Gastrocnemius medialis (tissue), 4 donors: ENCODE data around the gene DOLPP1.

ENCODE experiments used
- POLR2A ChIP-seq, 2 donors: fragments of 450-650 bp; IDR thresholded peaks; one replicate each; pipeline ENCODE4 v1.6.1; 2017; ENCODE audit warnings: antibody characterized with exemption in 2 of 2, mild to moderate bottlenecking in 2 of 2, moderate library complexity in 2 of 2
- TF ChIP-seq, protein P1 (sequence below), 5 experiments: fragments of 450-650 bp in 3 of 5; fragments of 200-600 bp in 2 of 5; sonication (generic) in 2 of 5; IDR thresholded peaks in 4 of 5; conservative IDR thresholded peaks in 1 of 5; 1 replicate in 4 of 5; 2 replicates in 1 of 5; pipeline ENCODE4 v1.5.1; 2016 to 2019; ENCODE audit warnings: antibody characterized with exemption in 5 of 5, mild to moderate bottlenecking in 3 of 5, moderate library complexity in 3 of 5

DNA sequence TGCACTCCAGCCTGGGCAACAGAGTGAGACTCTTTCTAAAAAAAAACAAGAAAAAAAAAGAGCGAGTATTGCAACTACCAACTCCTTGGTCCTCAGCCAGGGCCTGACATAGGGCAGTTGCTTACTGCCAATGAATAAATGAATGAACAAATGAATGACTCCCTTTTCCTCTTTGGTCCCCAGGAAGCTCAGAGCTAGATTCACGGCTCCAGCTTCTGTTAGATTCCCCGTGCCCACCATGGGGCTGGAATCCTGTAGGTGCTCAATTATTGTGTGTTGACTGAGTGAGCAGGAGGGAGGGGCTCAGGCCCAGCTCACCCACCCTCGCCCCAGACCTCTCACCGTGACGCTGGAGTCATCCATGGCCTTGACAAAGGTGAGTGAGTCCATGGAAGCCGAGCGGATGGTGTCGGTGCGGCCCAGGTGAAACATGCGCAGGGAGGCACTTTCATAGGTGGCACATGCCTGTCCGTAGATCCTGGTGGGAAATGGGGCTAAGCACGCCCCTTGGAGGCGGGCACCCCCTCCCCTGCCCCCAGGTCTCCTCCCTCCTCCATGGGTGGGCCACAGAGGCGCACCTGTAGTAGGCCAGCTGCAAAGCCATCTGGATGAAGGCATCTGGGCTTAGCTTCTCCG, 16.9 kb downstream of the DOLPP1 start:
- TF ChIP-seq, protein P1, sequence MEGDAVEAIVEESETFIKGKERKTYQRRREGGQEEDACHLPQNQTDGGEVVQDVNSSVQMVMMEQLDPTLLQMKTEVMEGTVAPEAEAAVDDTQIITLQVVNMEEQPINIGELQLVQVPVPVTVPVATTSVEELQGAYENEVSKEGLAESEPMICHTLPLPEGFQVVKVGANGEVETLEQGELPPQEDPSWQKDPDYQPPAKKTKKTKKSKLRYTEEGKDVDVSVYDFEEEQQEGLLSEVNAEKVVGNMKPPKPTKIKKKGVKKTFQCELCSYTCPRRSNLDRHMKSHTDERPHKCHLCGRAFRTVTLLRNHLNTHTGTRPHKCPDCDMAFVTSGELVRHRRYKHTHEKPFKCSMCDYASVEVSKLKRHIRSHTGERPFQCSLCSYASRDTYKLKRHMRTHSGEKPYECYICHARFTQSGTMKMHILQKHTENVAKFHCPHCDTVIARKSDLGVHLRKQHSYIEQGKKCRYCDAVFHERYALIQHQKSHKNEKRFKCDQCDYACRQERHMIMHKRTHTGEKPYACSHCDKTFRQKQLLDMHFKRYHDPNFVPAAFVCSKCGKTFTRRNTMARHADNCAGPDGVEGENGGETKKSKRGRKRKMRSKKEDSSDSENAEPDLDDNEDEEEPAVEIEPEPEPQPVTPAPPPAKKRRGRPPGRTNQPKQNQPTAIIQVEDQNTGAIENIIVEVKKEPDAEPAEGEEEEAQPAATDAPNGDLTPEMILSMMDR (IDR thresholded peaks at IDR 0.05 in 4 of 5, conservative IDR thresholded peaks at IDR 0.05 in 1 of 5), result no peak
- no peak for TF ChIP-seq POLR2A (IDR thresholded peaks at IDR 0.05)
